BJ (cell line): ENCODE measurements around the gene ERCC6L2. TPM values are rescaled to one million over a fixed set of nuclear protein-coding genes. Genes with fewer than 3 reads are reported as not detected.

Experiments used
- CTCF ChIA-PET: fragments of 350-600 bp; formaldehyde crosslinking; extraction: SDS; loops from one replicate; lab custom pipeline; 2021; ENCODE audit warnings: antibody characterized with exemption, inconsistent platforms; lab: Yijun Ruan, JAX
- POLR2A ChIA-PET: fragments of 300-600 bp; sonication (Branson Sonifier 250); formaldehyde crosslinking; extraction: SDS; loops from one replicate; lab custom pipeline; 2021; ENCODE audit warnings: antibody characterized with exemption; lab: Charles Lee
- DNase-seq: peaks from one replicate; pipeline ENCODE4 v3.0.0-alpha.2; 2011; ENCODE audit warnings: low read depth
- H3K27me3 ChIP-seq: 2 replicates; pipeline ENCODE4 v1.6.0; 2011; ENCODE audit warnings: low read length; ENCODE audit not compliant: control insufficient read depth, insufficient read depth
- H3K36me3 ChIP-seq: 2 replicates; pipeline ENCODE4 v1.5.1; 2011; ENCODE audit warnings: low read length; ENCODE audit not compliant: control insufficient read depth, insufficient read depth
- H3K4me3 ChIP-seq: 2 replicates; pipeline ENCODE4 v1.5.1; 2011; ENCODE audit warnings: low read depth, mild to moderate bottlenecking, control low read depth, low read length
- polyA plus RNA-seq: library from polyadenylated mRNA; depleted of rRNA; stranded (reverse); fragments of >200 nt; gene quantifications from 2 replicates; pipeline ENCODE4 v1.2.3, GENCODE V29; 2011
- TF ChIP-seq, protein P1 (sequence below): IDR thresholded peaks from 2 replicates; pipeline ENCODE4 v1.5.1; 2011; ENCODE audit warnings: low read depth, mild to moderate bottlenecking, control low read depth, inconsistent platforms, low read length, moderate library complexity; ENCODE audit not compliant: insufficient read depth

Gene ERCC6L2
- polyA plus RNA-seq, 1 experiment = 12.0 TPM

DNA sequence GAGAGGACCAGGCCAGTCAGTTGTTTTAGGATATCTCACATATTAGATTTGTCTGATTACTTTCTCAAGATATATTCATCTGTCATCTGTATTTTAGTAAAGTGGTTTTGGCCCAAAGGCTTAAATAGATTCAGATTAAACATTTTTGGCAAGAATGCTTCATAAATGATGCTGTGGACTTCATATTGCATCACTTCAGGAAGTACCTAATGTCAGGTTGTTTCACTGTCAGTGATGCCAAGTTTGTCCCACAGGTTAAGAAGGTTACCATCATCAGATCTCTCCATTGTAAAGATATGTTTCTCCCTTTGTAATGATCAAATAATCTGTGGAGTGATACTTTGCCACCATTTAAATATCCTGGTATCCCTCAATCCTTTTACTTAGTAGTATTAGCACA is 37.3 kb downstream of the ERCC6L2 start:
- no peaks in the 10 kb centered on the region for H3K27me3 ChIP-seq
- DNase-seq = no peak
- CTCF ChIA-PET = no interaction called here
- TF ChIP-seq, protein P1, sequence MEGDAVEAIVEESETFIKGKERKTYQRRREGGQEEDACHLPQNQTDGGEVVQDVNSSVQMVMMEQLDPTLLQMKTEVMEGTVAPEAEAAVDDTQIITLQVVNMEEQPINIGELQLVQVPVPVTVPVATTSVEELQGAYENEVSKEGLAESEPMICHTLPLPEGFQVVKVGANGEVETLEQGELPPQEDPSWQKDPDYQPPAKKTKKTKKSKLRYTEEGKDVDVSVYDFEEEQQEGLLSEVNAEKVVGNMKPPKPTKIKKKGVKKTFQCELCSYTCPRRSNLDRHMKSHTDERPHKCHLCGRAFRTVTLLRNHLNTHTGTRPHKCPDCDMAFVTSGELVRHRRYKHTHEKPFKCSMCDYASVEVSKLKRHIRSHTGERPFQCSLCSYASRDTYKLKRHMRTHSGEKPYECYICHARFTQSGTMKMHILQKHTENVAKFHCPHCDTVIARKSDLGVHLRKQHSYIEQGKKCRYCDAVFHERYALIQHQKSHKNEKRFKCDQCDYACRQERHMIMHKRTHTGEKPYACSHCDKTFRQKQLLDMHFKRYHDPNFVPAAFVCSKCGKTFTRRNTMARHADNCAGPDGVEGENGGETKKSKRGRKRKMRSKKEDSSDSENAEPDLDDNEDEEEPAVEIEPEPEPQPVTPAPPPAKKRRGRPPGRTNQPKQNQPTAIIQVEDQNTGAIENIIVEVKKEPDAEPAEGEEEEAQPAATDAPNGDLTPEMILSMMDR = no peak
- no peak overlapping the region for H3K4me3 ChIP-seq
- peaks cover 3% of the 10 kb centered on the region; the same call in 1 of the 2 replicates for H3K36me3 ChIP-seq
- POLR2A ChIA-PET = no interaction called here

DNA sequence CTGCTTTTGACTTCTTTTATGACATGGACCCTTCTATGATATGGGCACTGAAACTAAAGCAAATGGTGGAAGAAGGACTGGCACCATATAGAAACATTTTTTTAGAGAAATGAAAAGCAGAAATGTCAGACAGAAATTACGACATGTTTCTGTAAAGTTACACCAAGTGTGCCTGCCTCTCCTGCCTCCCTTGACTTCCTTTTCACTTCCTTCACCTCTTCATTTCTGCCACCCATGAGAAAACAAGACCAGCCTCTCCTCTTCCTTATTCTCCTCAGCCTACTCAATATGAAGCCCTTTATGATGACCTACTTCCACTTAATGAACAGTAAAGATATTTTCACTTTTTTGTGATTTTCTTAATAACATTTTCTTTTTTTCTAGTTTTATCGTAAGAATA is 44.5 kb downstream of the ERCC6L2 start:
- no peaks in the 10 kb centered on the region for H3K27me3 ChIP-seq
- H3K36me3 ChIP-seq = peaks cover 10% of the 10 kb centered on the region
- H3K4me3 ChIP-seq = no peak overlapping the region
- POLR2A ChIA-PET = no interaction called here
- no peak for DNase-seq
- CTCF ChIA-PET = no interaction called here
- TF ChIP-seq, protein P1 = no peak

DNA sequence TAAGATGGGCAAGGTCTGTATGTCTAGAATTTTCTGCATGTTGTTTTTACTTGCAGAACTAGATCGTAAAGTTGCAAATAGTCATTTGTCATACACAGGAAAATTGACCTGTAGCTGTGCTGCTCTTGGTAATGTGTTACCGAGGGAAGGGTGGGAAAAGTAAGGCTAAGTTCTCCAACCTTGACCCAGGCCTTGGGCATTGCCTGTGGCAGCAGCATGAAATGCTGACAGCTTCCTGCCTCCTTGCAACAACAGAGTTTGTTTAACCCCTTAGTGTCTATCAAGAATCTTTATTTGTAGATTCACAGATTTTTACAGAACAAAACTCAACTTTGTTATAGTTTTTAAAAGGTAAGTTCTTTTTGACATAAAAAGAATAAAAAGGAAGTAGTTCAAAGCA is 48.3 kb downstream of the ERCC6L2 start:
- Histone ChIP-seq H3K27me3 (no peaks in the 10 kb centered on the region), H3K4me3 (no peak overlapping the region), H3K36me3 (peaks cover 4% of the 10 kb centered on the region; the same call in 1 of the 2 replicates)
- no peak for DNase-seq
- POLR2A ChIA-PET = no interaction called here
- CTCF ChIA-PET = interaction anchor here (1.1 kb wide), 1 partner anchor 197 kb away, joined by 3 read pairs; no protein-coding TSS in a partner anchor
- TF ChIP-seq, protein P1 = no peak

DNA sequence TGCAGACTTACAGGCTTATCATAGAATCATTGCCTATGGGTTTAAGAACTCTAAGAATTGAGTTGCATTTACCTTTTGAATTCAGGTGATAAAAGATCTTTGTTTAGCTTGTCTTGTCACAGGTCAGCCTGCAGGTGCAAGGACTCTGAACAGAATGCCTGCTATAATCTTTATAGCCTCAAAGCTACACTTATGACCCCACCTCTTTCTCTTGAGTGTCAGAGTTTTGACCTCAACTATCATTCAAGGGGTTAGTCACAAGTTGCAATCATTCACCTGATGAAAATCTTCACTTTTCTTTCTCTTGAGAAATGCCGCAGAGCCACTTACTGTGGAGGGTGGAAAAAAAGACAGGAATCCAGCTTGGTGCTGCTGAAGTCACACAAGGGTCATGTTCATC is 49.5 kb downstream of the ERCC6L2 start:
- no peak overlapping the region for H3K4me3 ChIP-seq
- H3K36me3 ChIP-seq = peaks cover 6% of the 10 kb centered on the region
- TF ChIP-seq, protein P1 = no peak
- H3K27me3 ChIP-seq = no peaks in the 10 kb centered on the region
- CTCF ChIA-PET = no interaction called here
- DNase-seq = no peak
- POLR2A ChIA-PET = no interaction called here

DNA sequence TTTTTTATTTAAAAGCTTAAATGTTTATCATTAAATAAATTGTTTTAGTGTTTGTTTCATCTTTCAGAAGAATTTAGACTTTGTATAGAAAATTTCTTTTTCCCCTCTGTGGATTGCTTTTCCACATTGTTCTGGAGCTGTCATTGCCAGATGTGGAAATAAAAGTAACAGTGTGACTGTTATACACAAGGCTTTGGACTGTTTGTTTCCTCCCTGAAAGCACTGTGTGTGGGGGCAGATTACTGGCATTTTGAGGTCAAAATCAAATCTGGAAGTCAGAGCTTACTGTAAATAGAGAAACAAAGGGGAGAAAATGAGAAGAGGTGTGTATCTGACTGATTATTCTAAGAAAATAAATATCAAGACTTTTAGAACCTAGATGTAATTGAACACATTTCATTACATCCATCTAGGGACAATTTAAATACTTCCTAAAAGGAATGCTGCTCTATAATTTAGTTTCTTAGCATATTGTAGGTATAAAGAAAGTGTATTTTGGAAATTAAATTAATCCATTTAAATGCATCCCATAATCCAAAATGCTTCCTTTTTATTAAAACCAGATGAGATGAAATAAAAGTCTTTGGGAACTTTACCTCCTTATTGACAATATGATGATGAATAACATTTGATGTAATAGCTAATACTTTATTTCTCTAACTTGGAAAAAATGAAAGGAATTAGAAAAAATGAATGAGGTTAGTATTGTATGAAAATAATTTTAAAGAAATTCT is 51.9 kb downstream of the ERCC6L2 start:
- no peak for DNase-seq
- CTCF ChIA-PET = no interaction called here
- H3K27me3 ChIP-seq = no peaks in the 10 kb centered on the region
- H3K36me3 ChIP-seq = peaks cover 5% of the 10 kb centered on the region
- no peak overlapping the region for H3K4me3 ChIP-seq
- TF ChIP-seq, protein P1 = no peak
- POLR2A ChIA-PET = no interaction called here
